Measurements from ENCODE around the gene CPSF4. TPM values are rescaled to one million over a fixed set of nuclear protein-coding genes. Genes with fewer than 3 reads are reported as not detected.
A peak's percentile ranks its signal among the peaks of the same experiment; 100 is the strongest.

The CPSF4 gene
- total and polyA plus RNA-seq, 3 experiments from 2014 or later, result 22.7 to 66.6 (median 58.7) TPM

- Mint-ChIP-seq H3K27me3 (no peaks in the 10 kb centered on the region), H3K9me3 (no peaks in the 10 kb centered on the region), H3K4me3 (peak overlapping the region in 4 of 7 donors; percentile 11 to 47 (median 28)), H3K36me3 (peaks cover 0 to 40% (median 0%) of the 10 kb centered on the region in 3 donors), H3K4me1 (peaks cover 22 to 36% (median 23%) of the 10 kb centered on the region in 3 donors), H3K27ac (peak overlapping the region; percentile 47 to 82 (median 70))
- Histone ChIP-seq H3K36me3 (ENCODE audit: insufficient read depth, low read length) (peaks cover 8% of the 10 kb centered on the region), H3K27ac (ENCODE audit: low read depth, low read length) (no peak overlapping the region), H3K9me3 (ENCODE audit: low read length) (no peaks in the 10 kb centered on the region), H3K4me3 (ENCODE audit: low read length) (no peak overlapping the region), H3K4me1 (ENCODE audit: insufficient read depth, low read length) (peaks cover 20% of the 10 kb centered on the region), H3K27me3 (ENCODE audit: insufficient read depth, low read length, poor library complexity, severe bottlenecking) (no peaks in the 10 kb centered on the region)
- POLR2A ChIA-PET, result no interaction called here
- no peak for DNase-seq
- CTCF ChIA-PET, result no interaction called here
Measured at GRCh38 chr7:99478464-99479440, 40.0 kb downstream of the CPSF4 start.

- CTCF ChIA-PET, result no interaction called here
- Histone ChIP-seq H3K4me1 (ENCODE audit: insufficient read depth, low read length) (no peaks in the 10 kb centered on the region), H3K4me3 (ENCODE audit: low read length) (no peak overlapping the region), H3K27ac (ENCODE audit: low read depth, low read length) (no peak overlapping the region), H3K9me3 (ENCODE audit: low read length) (no peaks in the 10 kb centered on the region), H3K36me3 (ENCODE audit: insufficient read depth, low read length) (no peaks in the 10 kb centered on the region), H3K27me3 (ENCODE audit: insufficient read depth, low read length, poor library complexity, severe bottlenecking) (no peaks in the 10 kb centered on the region)
- no peak for DNase-seq
- POLR2A ChIA-PET, result no interaction called here
- Mint-ChIP-seq H3K27me3 (no peaks in the 10 kb centered on the region), H3K4me1 (peaks cover 0 to 10% (median 9%) of the 10 kb centered on the region in 3 donors), H3K9me3 (no peaks in the 10 kb centered on the region), H3K4me3 (no peak overlapping the region), H3K36me3 (peaks cover 0 to 54% (median 6%) of the 10 kb centered on the region in 3 donors), H3K27ac (no peak overlapping the region)
Measured at GRCh38 chr7:99485094-99485493, 46.4 kb downstream of the CPSF4 start.

- ChIA-PET POLR2A (no interaction called here), CTCF (no interaction called here)
- Mint-ChIP-seq H3K27ac (peak overlapping the region in 2 of 8 donors; percentile 7 to 54), H3K4me3 (peak overlapping the region in 1 of 7 donors; percentile 43), H3K36me3 (peaks cover 22 to 59% (median 25%) of the 10 kb centered on the region in 3 donors), H3K9me3 (peaks cover 7 to 16% (median 15%) of the 10 kb centered on the region in 5 donors), H3K4me1 (peaks cover 0 to 13% (median 13%) of the 10 kb centered on the region in 3 donors), H3K27me3 (no peaks in the 10 kb centered on the region)
- Histone ChIP-seq H3K36me3 (ENCODE audit: insufficient read depth, low read length) (peaks cover 23% of the 10 kb centered on the region), H3K27me3 (ENCODE audit: insufficient read depth, low read length, poor library complexity, severe bottlenecking) (no peaks in the 10 kb centered on the region), H3K9me3 (ENCODE audit: low read length) (peaks cover 10% of the 10 kb centered on the region), H3K27ac (ENCODE audit: low read depth, low read length) (no peak overlapping the region), H3K4me3 (ENCODE audit: low read length) (no peak overlapping the region), H3K4me1 (ENCODE audit: insufficient read depth, low read length) (no peaks in the 10 kb centered on the region)
- DNase-seq, result no peak
Measured at GRCh38 chr7:99489235-99489634, 50.5 kb downstream of the CPSF4 start.

- H3K27ac ChIP-seq (ENCODE audit: low read depth, low read length), result no peak overlapping the region
Measured at GRCh38 chr7:99490878-99491277, 52.1 kb downstream of the CPSF4 start.

GRCh38 chr7:99493823-99494222, 55.1 kb downstream of the CPSF4 start:
- Mint-ChIP-seq H3K36me3 (peaks cover 30 to 69% (median 36%) of the 10 kb centered on the region in 3 donors), H3K27me3 (no peaks in the 10 kb centered on the region), H3K4me3 (no peak overlapping the region), H3K9me3 (peaks cover 7 to 18% (median 17%) of the 10 kb centered on the region in 5 donors), H3K4me1 (peaks cover 15 to 32% (median 30%) of the 10 kb centered on the region in 3 donors), H3K27ac (peak overlapping the region in 2 of 8 donors; percentile 30 to 52)
- H3K27me3 ChIP-seq (ENCODE audit: insufficient read depth, low read length, poor library complexity, severe bottlenecking), result no peaks in the 10 kb centered on the region
- ChIA-PET POLR2A (no interaction called here), CTCF (no interaction called here)
- no peak overlapping the region for H3K27ac ChIP-seq (ENCODE audit: low read depth, low read length)
- peaks cover 12% of the 10 kb centered on the region for H3K9me3 ChIP-seq (ENCODE audit: low read length)
- H3K4me1 ChIP-seq (ENCODE audit: insufficient read depth, low read length), result peaks cover 19% of the 10 kb centered on the region
- H3K36me3 ChIP-seq (ENCODE audit: insufficient read depth, low read length), result peaks cover 29% of the 10 kb centered on the region
- no peak overlapping the region for H3K4me3 ChIP-seq (ENCODE audit: low read length)
- no peak for DNase-seq

More at GRCh38 chr7:99490878-99491277, 52.1 kb downstream of the CPSF4 start:
- ChIA-PET CTCF (no interaction called here), POLR2A (no interaction called here)
- Histone ChIP-seq H3K36me3 (ENCODE audit: insufficient read depth, low read length) (peaks cover 25% of the 10 kb centered on the region), H3K9me3 (ENCODE audit: low read length) (peaks cover 12% of the 10 kb centered on the region), H3K4me3 (ENCODE audit: low read length) (no peak overlapping the region), H3K27me3 (ENCODE audit: insufficient read depth, low read length, poor library complexity, severe bottlenecking) (no peaks in the 10 kb centered on the region), H3K4me1 (ENCODE audit: insufficient read depth, low read length) (no peaks in the 10 kb centered on the region)
- peaks cover 23 to 59% (median 28%) of the 10 kb centered on the region in 3 donors for H3K36me3 Mint-ChIP-seq
- H3K4me3 Mint-ChIP-seq, result peak overlapping the region in 1 of 7 donors; percentile 34
- peak overlapping the region in 1 of 8 donors; percentile 69 for H3K27ac Mint-ChIP-seq
- no peaks in the 10 kb centered on the region for H3K27me3 Mint-ChIP-seq
- peaks cover 7 to 18% (median 17%) of the 10 kb centered on the region in 5 donors for H3K9me3 Mint-ChIP-seq
- H3K4me1 Mint-ChIP-seq, result peaks cover 0 to 13% (median 13%) of the 10 kb centered on the region in 3 donors
- DNase-seq, result no peak

GRCh38 chr7:99497766-99498545, 59.2 kb downstream of the CPSF4 start:
- no peaks in the 10 kb centered on the region for H3K27me3 Mint-ChIP-seq
- DNase-seq, result no peak
- H3K4me1 Mint-ChIP-seq, result peaks cover 21 to 45% (median 42%) of the 10 kb centered on the region in 3 donors
- H3K9me3 ChIP-seq (ENCODE audit: low read length), result peaks cover 12% of the 10 kb centered on the region
- peaks cover 23 to 58% (median 24%) of the 10 kb centered on the region in 3 donors for H3K36me3 Mint-ChIP-seq
- H3K4me3 Mint-ChIP-seq, result peak overlapping the region; percentile 94 to 100 (median 99)
- H3K27ac ChIP-seq (ENCODE audit: low read depth, low read length), result peak overlapping the region; percentile 99
- ChIA-PET POLR2A (interaction anchor here (0.5 kb wide), 1 partner anchor 10 kb away, joined by 4 read pairs; no protein-coding TSS in a partner anchor), CTCF (no interaction called here)
- H3K4me3 ChIP-seq (ENCODE audit: low read length), result peak overlapping the region; percentile 98
- peak overlapping the region; percentile 72 to 100 (median 91) for H3K27ac Mint-ChIP-seq
- peaks cover 19% of the 10 kb centered on the region for H3K36me3 ChIP-seq (ENCODE audit: insufficient read depth, low read length)
- H3K27me3 ChIP-seq (ENCODE audit: insufficient read depth, low read length, poor library complexity, severe bottlenecking), result no peaks in the 10 kb centered on the region
- peaks cover 24% of the 10 kb centered on the region for H3K4me1 ChIP-seq (ENCODE audit: insufficient read depth, low read length)
- peaks cover 6 to 15% (median 13%) of the 10 kb centered on the region in 5 donors for H3K9me3 Mint-ChIP-seq

GRCh38 chr7:99498546-99498944, 59.8 kb downstream of the CPSF4 start:
- no peaks in the 10 kb centered on the region for H3K27me3 Mint-ChIP-seq
- H3K36me3 Mint-ChIP-seq, result peaks cover 18 to 52% (median 20%) of the 10 kb centered on the region in 3 donors

More at GRCh38 chr7:99498546-99498944, 59.8 kb downstream of the CPSF4 start:
- Mint-ChIP-seq H3K4me1 (peaks cover 21 to 45% (median 43%) of the 10 kb centered on the region in 3 donors), H3K27ac (peak overlapping the region; percentile 85 to 100 (median 98)), H3K9me3 (peaks cover under 1 to 9% (median 9%) of the 10 kb centered on the region in 5 donors), H3K4me3 (peak overlapping the region; percentile 94 to 100 (median 99))
- Histone ChIP-seq H3K4me1 (ENCODE audit: insufficient read depth, low read length) (peaks cover 24% of the 10 kb centered on the region), H3K27ac (ENCODE audit: low read depth, low read length) (peak overlapping the region; percentile 99), H3K27me3 (ENCODE audit: insufficient read depth, low read length, poor library complexity, severe bottlenecking) (no peaks in the 10 kb centered on the region), H3K36me3 (ENCODE audit: insufficient read depth, low read length) (peaks cover 14% of the 10 kb centered on the region), H3K4me3 (ENCODE audit: low read length) (peak overlapping the region; percentile 98), H3K9me3 (ENCODE audit: low read length) (peaks cover 9% of the 10 kb centered on the region)
- no peak for DNase-seq
- POLR2A ChIA-PET, result interaction anchor here (0.5 to 0.7 kb wide), 2 partner anchors 11 to 119 kb away, joined by 3 to 4 read pairs; no protein-coding TSS in a partner anchor
- CTCF ChIA-PET, result no interaction called here
